HG02973 (cell line): ENCODE results near the gene EPB41L5.
"Not testable (repeated sequence)": the region's sequence is repeated elsewhere in the genome, so short reads cannot be mapped to it uniquely, and the experiment has no call there.

ENCODE experiments used
- ATAC-seq: cut with Tn5 transposase; IDR thresholded peaks from one replicate; pipeline ENCODE4 v1.9.1; 2021; ENCODE audit warnings: moderate library complexity; ENCODE audit not compliant: unreplicated experiment

EPB41L5 gene

GRCh38 chr2:120012771-120013596 is at the start of gene EPB41L5:
EPB41L5 (plus strand) TSS chr2:120013077; CDS start chr2:120019085, 6,008 bp downstream.
- peak; percentile 96 for ATAC-seq

GRCh38 chr2:119981896-119982295 is 31.0 kb upstream of the EPB41L5 start:
- ATAC-seq = no peak

GRCh38 chr2:119982506-119982905 is 30.4 kb upstream of the EPB41L5 start:
- ATAC-seq = no peak

GRCh38 chr2:119983108-119983507 is 29.8 kb upstream of the EPB41L5 start:
- ATAC-seq = no peak

GRCh38 chr2:119996148-119996547 is 16.7 kb upstream of the EPB41L5 start:
- ATAC-seq = no peak

GRCh38 chr2:119996896-119997891 is 15.7 kb upstream of the EPB41L5 start:
- ATAC-seq = not testable (repeated sequence)

GRCh38 chr2:120001471-120001870 is 11.4 kb upstream of the EPB41L5 start:
- ATAC-seq = no peak

GRCh38 chr2:120004254-120004653 is 8.6 kb upstream of the EPB41L5 start:
- no peak for ATAC-seq

- peak; percentile 90 for ATAC-seq
These were observed 6.9 kb upstream of the EPB41L5 start for GRCh38 chr2:120005834-120006521.

- ATAC-seq = no peak
These were observed 5.0 kb upstream of the EPB41L5 start for GRCh38 chr2:120007851-120008250.

- no peak for ATAC-seq
These were observed 514 bp upstream of the EPB41L5 start for GRCh38 chr2:120012363-120012762.

GRCh38 chr2:120013597-120014223 is 833 bp downstream of the EPB41L5 start:
- no peak for ATAC-seq

- ATAC-seq = no peak
These were observed 1.5 kb downstream of the EPB41L5 start for GRCh38 chr2:120014226-120014980.

- no peak for ATAC-seq
These were observed 3.9 kb downstream of the EPB41L5 start for GRCh38 chr2:120016800-120017199.

- no peak for ATAC-seq
These were observed 4.3 kb downstream of the EPB41L5 start for GRCh38 chr2:120017201-120017600.

GRCh38 chr2:120018549-120018948 is 5.7 kb downstream of the EPB41L5 start:
- no peak for ATAC-seq

- no peak for ATAC-seq
These were observed 7.7 kb downstream of the EPB41L5 start for GRCh38 chr2:120020554-120020953.

GRCh38 chr2:120022505-120022904 is 9.6 kb downstream of the EPB41L5 start:
- not testable (repeated sequence) for ATAC-seq

- ATAC-seq = no peak
These were observed 14.0 kb downstream of the EPB41L5 start for GRCh38 chr2:120026890-120027289.

GRCh38 chr2:120028795-120029194 is 15.9 kb downstream of the EPB41L5 start:
- no peak for ATAC-seq
